Heart left ventricle (tissue), 16 donors: ENCODE data around the gene EXOC4. TPM values are rescaled to one million over a fixed set of nuclear protein-coding genes. Genes with fewer than 3 reads are reported as not detected.

Experiments used
- ATAC-seq, 4 donors: fragments of 200-7000 bp; cut with Tn5 transposase; one replicate each; pipeline ENCODE4 v1.9.1; 2020 to 2022; ENCODE audit warnings: moderate library complexity in 4 of 4, mild to moderate bottlenecking in 3 of 4, moderate number of reproducible peaks in 1 of 4
- DNase-seq, 5 donors: peaks; one replicate each; pipeline ENCODE4 v3.0.0-alpha.2; 2020
- H3K27ac ChIP-seq, 12 donors: fragments of 200-600 bp; sonication (generic) in 4 of 12; one replicate each; pipeline versions ENCODE4 v1.5.0 to v1.8.0; 2016 to 2022; ENCODE audit warnings: mild to moderate bottlenecking in 2 of 12
- H3K27me3 ChIP-seq, 9 donors: fragments of 200-600 bp; sonication (generic) in 2 of 9; one replicate each; pipeline versions ENCODE4 v1.5.1 to v1.8.0; 2016 to 2022; ENCODE audit warnings: mild to moderate bottlenecking in 3 of 9
- H3K36me3 ChIP-seq, 9 donors: fragments of 200-600 bp; sonication (generic) in 2 of 9; one replicate each; pipeline versions ENCODE4 v1.5.0 to v1.8.0; 2018 to 2022; ENCODE audit warnings: mild to moderate bottlenecking in 2 of 9
- H3K4me1 ChIP-seq, 12 donors: fragments of 200-600 bp; sonication (generic) in 4 of 12; one replicate each; pipeline versions ENCODE4 v1.5.0 to v1.8.0; 2016 to 2022; ENCODE audit warnings: mild to moderate bottlenecking in 3 of 12
- H3K4me3 ChIP-seq, 12 donors: fragments of 200-600 bp; sonication (generic) in 4 of 12; one replicate each; pipeline versions ENCODE4 v1.5.0 to v1.8.0; 2017 to 2022; ENCODE audit warnings: mild to moderate bottlenecking in 9 of 12, moderate library complexity in 4 of 12
- H3K9me3 ChIP-seq, 12 donors: fragments of 200-600 bp; sonication (generic) in 4 of 12; one replicate each; pipeline versions ENCODE4 v1.5.0 to v1.8.0; 2016 to 2022; ENCODE audit warnings: mild to moderate bottlenecking in 1 of 12
- CTCF ChIP-seq, 12 donors: fragments of 200-600 bp; sonication (generic) in 4 of 12; IDR thresholded peaks; one replicate each; pipeline versions ENCODE4 v1.5.0 to v1.8.0; 2018 to 2022; ENCODE audit warnings: antibody characterized with exemption in 12 of 12, mild to moderate bottlenecking in 5 of 12
- POLR2A ChIP-seq, 2 donors: fragments of 450-650 bp; IDR thresholded peaks; one replicate each; pipeline ENCODE4 v1.6.1; 2017; ENCODE audit warnings: antibody characterized with exemption in 2 of 2, mild to moderate bottlenecking in 2 of 2, moderate library complexity in 2 of 2
- WGBS, 4 donors: extraction: QIAGEN DNeasy Blood & Tissue Kit in 2 of 4; methylation state at CpG; one replicate each; pipeline versions ENCODE4 v1.1.5 to v1.1.7; 2013 to 2018; 5-methylcytosine and 5-hydroxymethylcytosine counted together
- intact Hi-C, 10 donors: fragments of 100-400 bp; cut with DNase I; formaldehyde crosslinking; loops; one replicate each; pipeline versions ENCODE4 v1.11.1 to v1.14.2; 2022
- polyA plus RNA-seq, 2 donors: library from polyadenylated mRNA; stranded (reverse); fragments of 200-250 nt; gene quantifications; one replicate each; pipeline ENCODE4 v1.2.3, GENCODE V29; 2013
- total RNA-seq, 9 donors: library from RNA; depleted of rRNA in 2 of 9; stranded (reverse); fragments of >200 nt in 2 of 9; fragmentation: NEBNext Ultra II Directional in 3 of 9; extraction: Animal tissue kit (Norgen Biotek cat#: 25700) in 3 of 9; gene quantifications; one replicate each; pipeline versions ENCODE4 v1.1.0 to v1.2.4, GENCODE V29; 2016 to 2023
- donor health status: ischemic (EF 13 %, LVEDD 7.1; RV severe dilation, severe dysfunction).
- donor health status: healthy with polysubstance abuse.
- donor health status: DM: no; HTN: yes; CAD: no.
- donor health status: DM: no; HTN: no; CAD: no.
- donor health status: ischemic (EF 25% LVEDD 6.9; RV normal size, moderate dysfunction).
- donor health status: ischemic (EF 25% LVEDD 5.7; RV mildly dilated, moderate dysfunction).
- donor health status: healthy.
- donor health status: DM: yes; HTN: yes; CAD: no.
- donor health status: ischemic (EF 35%, LVEDD 5.7; RV mildly dilated, moderate dysfunction).
- donor health status: nonischemic (EF 11% LVEDD 7.7; RV severe dilation, severe dysfunction).
- donor health status: DM: yes; HTN: yes; CAD: no.
- donor health status: PGD.
- donor health status: ischemic (EF 29% LVEDD 5.4; RV normal size, mild dysfunction).
- donor health status: nonischemic (EF 23%, LVEDD 6.1; RV moderate dilation, normal function).

Gene EXOC4
- total and polyA plus RNA-seq, 11 donors = 8.8 to 61.2 (median 33.8) TPM

GRCh38 chr7:133576612-133577168, 323.8 kb downstream of the EXOC4 start:
- no peak overlapping the region for H3K27ac ChIP-seq
- intact Hi-C loops = no loop called here
- H3K27me3 ChIP-seq = no peaks in the 10 kb centered on the region
- H3K36me3 ChIP-seq = peaks cover 0 to 5% (median 0%) of the 10 kb centered on the region in 9 donors
- DNase-seq = no peak
- H3K4me1 ChIP-seq = peaks cover 0 to 8% (median 0%) of the 10 kb centered on the region in 12 donors
- no peaks in the 10 kb centered on the region for H3K9me3 ChIP-seq
- H3K4me3 ChIP-seq = no peak overlapping the region
- TF ChIP-seq CTCF (IDR thresholded peaks at IDR 0.05) (no peak), POLR2A (IDR thresholded peaks at IDR 0.05) (no peak)
- 96 to 97% (median 96%) methylated on average over 6 of the region's 6 CpGs for WGBS, 4 donors
- ATAC-seq = no peak

GRCh38 chr7:133582766-133583523, 330.1 kb downstream of the EXOC4 start:
- peaks cover 0 to 21% (median under 1%) of the 10 kb centered on the region in 12 donors for H3K4me1 ChIP-seq
- no peak overlapping the region for H3K27ac ChIP-seq
- H3K27me3 ChIP-seq = no peaks in the 10 kb centered on the region
- TF ChIP-seq POLR2A (IDR thresholded peaks at IDR 0.05) (no peak), CTCF (IDR thresholded peaks at IDR 0.05) (no peak)
- intact Hi-C loops = no loop called here
- no peak for DNase-seq
- WGBS, 4 donors = 90 to 92% (median 91%) methylated on average over 4 of the region's 4 CpGs
- ATAC-seq = no peak
- H3K36me3 ChIP-seq = peaks cover 0 to 5% (median 0%) of the 10 kb centered on the region in 9 donors
- no peaks in the 10 kb centered on the region for H3K9me3 ChIP-seq
- H3K4me3 ChIP-seq = no peak overlapping the region

GRCh38 chr7:133583545-133584171, 330.8 kb downstream of the EXOC4 start:
- Histone ChIP-seq H3K36me3 (peaks cover 0 to 5% (median 0%) of the 10 kb centered on the region in 9 donors), H3K27me3 (no peaks in the 10 kb centered on the region), H3K9me3 (no peaks in the 10 kb centered on the region), H3K4me3 (no peak overlapping the region), H3K27ac (no peak overlapping the region), H3K4me1 (peaks cover 0 to 23% (median 1%) of the 10 kb centered on the region in 12 donors)
- intact Hi-C loops = no loop called here
- TF ChIP-seq CTCF (IDR thresholded peaks at IDR 0.05) (no peak), POLR2A (IDR thresholded peaks at IDR 0.05) (no peak)
- DNase-seq (no peak), ATAC-seq (no peak)
- WGBS, 4 donors = 95 to 98% (median 97%) methylated on average over 3 of the region's 3 CpGs
